Stimulated activated CD8-positive, alpha-beta memory T cell treated with anti-CD3 and anti-CD28 coated beads, Interleukin-4, amount 100 ng/mL, for 24 hours (primary cell): ENCODE data around the gene SPC24.

Experiments
- DNase-seq: peaks from one replicate; pipeline ENCODE4 v3.0.0-alpha.2; 2020; ENCODE audit warnings: low read depth

Gene SPC24

GRCh38 chr19:11155373-11156120 lies at the start of gene SPC24:
Gene SPC24 (minus strand): TSS chr19:11155782. CDS start chr19:11155776, 6 bp downstream.
- peak; percentile 87 for DNase-seq

- no peak for DNase-seq
Measured at GRCh38 chr19:11204943-11205349, 49.4 kb upstream of the SPC24 start.

GRCh38 chr19:11204076-11204602 lies 48.6 kb upstream of the SPC24 start:
- DNase-seq, result no peak

GRCh38 chr19:11203194-11204075 lies 47.9 kb upstream of the SPC24 start:
- DNase-seq, result no peak

GRCh38 chr19:11202488-11203193 lies 47.1 kb upstream of the SPC24 start:
- no peak for DNase-seq

- no peak for DNase-seq
Measured at GRCh38 chr19:11201791-11202190, 46.2 kb upstream of the SPC24 start.

- DNase-seq, result no peak
Measured at GRCh38 chr19:11200931-11201330, 45.3 kb upstream of the SPC24 start.

- DNase-seq, result no peak
Measured at GRCh38 chr19:11200015-11200574, 44.5 kb upstream of the SPC24 start.

- DNase-seq, result no peak
Measured at GRCh38 chr19:11199517-11199916, 43.9 kb upstream of the SPC24 start.

GRCh38 chr19:11198769-11199424 lies 43.3 kb upstream of the SPC24 start:
- DNase-seq, result no peak

GRCh38 chr19:11198175-11198534 lies 42.6 kb upstream of the SPC24 start:
- no peak for DNase-seq

- DNase-seq, result peak; percentile 61
Measured at GRCh38 chr19:11197291-11198174, 42.0 kb upstream of the SPC24 start, which contains the start of gene KANK2. Gene KANK2 (minus strand): TSS chr19:11197545. CDS start chr19:11194511, 3,034 bp downstream.

- DNase-seq, result no peak
Measured at GRCh38 chr19:11196406-11197287, 41.1 kb upstream of the SPC24 start.

- DNase-seq, result no peak
Measured at GRCh38 chr19:11195681-11196080, 40.1 kb upstream of the SPC24 start.

GRCh38 chr19:11194656-11195558 lies 39.3 kb upstream of the SPC24 start:
- DNase-seq, result no peak

- DNase-seq, result no peak
Measured at GRCh38 chr19:11194173-11194572, 38.6 kb upstream of the SPC24 start.

GRCh38 chr19:11192957-11193939 lies 37.7 kb upstream of the SPC24 start:
- DNase-seq, result no peak
